Progenitor cell of endocrine pancreas (in vitro differentiated cells): Measurements from ENCODE around the gene KIF21B. TPM values are rescaled to one million over a fixed set of nuclear protein-coding genes. Genes with fewer than 3 reads are reported as not detected.

Source experiments
- DNase-seq: peaks from one replicate; pipeline ENCODE4 v3.0.0; 2021; ENCODE audit warnings: low spot score; ENCODE audit not compliant: unreplicated experiment
- H3K27ac Mint-ChIP-seq: 2 replicates; pipeline ENCODE4 v1.8.0; 2021; ENCODE audit warnings: mild to moderate bottlenecking, moderate library complexity, mixed read lengths
- H3K27me3 Mint-ChIP-seq: 2 replicates; pipeline ENCODE4 v1.8.0; 2021; ENCODE audit warnings: mixed read lengths
- H3K36me3 Mint-ChIP-seq: 2 replicates; pipeline ENCODE4 v1.8.0; 2022; ENCODE audit warnings: mixed read lengths; ENCODE audit not compliant: insufficient read depth
- H3K4me1 Mint-ChIP-seq: 2 replicates; pipeline ENCODE4 v1.8.0; 2021; ENCODE audit warnings: low read depth, mixed read lengths
- H3K4me3 Mint-ChIP-seq: 2 replicates; pipeline ENCODE4 v1.8.0; 2021; ENCODE audit warnings: low read depth, mild to moderate bottlenecking, moderate library complexity, mixed read lengths
- H3K9me3 Mint-ChIP-seq: 2 replicates; pipeline ENCODE4 v1.8.0; 2021; ENCODE audit warnings: low read depth, mixed read lengths
- total RNA-seq: library from RNA; stranded (reverse); gene quantifications from 2 replicates; pipeline ENCODE4 v1.2.1, GENCODE V29; 2021
- TF ChIP-seq, protein P1 (sequence below): fragments of 200-600 bp; sonication (generic); IDR thresholded peaks from one replicate; pipeline ENCODE4 v1.5.0; 2021; ENCODE audit warnings: antibody characterized with exemption, mild to moderate bottlenecking; ENCODE audit not compliant: unreplicated experiment

Gene KIF21B
- total RNA-seq, 1 donor from 2014 or later = 11.4 TPM

DNA sequence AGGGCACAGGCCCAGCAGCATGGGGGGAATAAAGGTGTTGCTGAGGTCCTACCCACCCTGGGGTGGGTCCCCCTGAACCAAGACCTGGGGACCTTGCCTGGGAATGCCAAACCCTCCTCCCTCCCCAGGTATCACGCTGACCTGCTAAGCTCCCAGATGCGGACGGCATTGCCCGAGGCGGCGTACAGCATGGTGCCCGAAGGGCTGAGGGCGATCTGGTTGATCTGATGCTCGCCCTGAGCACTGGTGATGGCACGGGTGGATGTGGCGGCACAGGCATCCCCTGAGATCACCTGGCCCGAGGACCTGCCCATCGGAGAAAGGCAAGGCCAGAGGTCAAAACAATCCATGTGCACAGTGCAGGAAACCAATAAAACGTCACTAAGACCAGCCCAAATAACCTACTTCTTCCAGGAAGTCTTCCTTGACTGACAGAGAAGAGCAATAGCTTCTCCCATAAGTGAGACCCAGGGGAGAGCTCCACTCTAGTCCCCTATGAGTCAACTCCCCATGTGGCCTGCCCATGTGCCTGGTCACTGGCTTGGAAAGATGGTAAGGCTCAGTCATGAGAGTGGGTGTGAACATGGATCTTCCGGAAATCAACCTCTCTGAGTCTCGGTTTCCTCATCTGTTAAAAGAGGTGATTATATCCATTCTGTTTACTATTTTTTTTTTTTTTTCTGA, 46.3 kb downstream of the KIF21B start:
- Mint-ChIP-seq H3K36me3 (peaks cover 11% of the 10 kb centered on the region), H3K4me1 (no peaks in the 10 kb centered on the region), H3K4me3 (no peak overlapping the region), H3K9me3 (no peaks in the 10 kb centered on the region), H3K27me3 (no peaks in the 10 kb centered on the region), H3K27ac (no peak overlapping the region)
- no peak for DNase-seq
- TF ChIP-seq, protein P1, sequence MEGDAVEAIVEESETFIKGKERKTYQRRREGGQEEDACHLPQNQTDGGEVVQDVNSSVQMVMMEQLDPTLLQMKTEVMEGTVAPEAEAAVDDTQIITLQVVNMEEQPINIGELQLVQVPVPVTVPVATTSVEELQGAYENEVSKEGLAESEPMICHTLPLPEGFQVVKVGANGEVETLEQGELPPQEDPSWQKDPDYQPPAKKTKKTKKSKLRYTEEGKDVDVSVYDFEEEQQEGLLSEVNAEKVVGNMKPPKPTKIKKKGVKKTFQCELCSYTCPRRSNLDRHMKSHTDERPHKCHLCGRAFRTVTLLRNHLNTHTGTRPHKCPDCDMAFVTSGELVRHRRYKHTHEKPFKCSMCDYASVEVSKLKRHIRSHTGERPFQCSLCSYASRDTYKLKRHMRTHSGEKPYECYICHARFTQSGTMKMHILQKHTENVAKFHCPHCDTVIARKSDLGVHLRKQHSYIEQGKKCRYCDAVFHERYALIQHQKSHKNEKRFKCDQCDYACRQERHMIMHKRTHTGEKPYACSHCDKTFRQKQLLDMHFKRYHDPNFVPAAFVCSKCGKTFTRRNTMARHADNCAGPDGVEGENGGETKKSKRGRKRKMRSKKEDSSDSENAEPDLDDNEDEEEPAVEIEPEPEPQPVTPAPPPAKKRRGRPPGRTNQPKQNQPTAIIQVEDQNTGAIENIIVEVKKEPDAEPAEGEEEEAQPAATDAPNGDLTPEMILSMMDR = no peak

DNA sequence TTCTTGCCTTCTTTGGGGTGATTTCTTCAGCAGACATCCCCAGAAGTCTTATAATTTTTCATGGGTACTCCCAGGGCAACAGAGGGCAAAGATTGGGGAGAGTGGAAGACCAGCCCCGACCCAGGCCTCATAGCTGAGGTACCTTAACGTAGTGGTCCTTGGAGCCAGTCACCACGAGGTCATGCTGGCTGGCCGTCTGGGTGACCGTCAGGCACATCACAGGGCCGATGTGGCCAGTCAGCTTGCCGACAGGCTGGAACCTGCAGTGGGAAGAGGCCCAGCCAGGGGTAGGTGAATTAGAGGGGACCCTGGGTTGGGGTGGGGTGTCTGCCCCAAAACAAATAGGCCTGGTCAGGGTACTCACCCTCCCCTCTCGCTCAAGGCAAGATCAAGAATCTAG, 46.9 kb downstream of the KIF21B start:
- TF ChIP-seq, protein P1 = no peak
- no peak overlapping the region for H3K4me3 Mint-ChIP-seq
- no peak for DNase-seq
- no peaks in the 10 kb centered on the region for H3K4me1 Mint-ChIP-seq
- no peaks in the 10 kb centered on the region for H3K27me3 Mint-ChIP-seq
- H3K9me3 Mint-ChIP-seq = no peaks in the 10 kb centered on the region
- peaks cover 11% of the 10 kb centered on the region for H3K36me3 Mint-ChIP-seq
- H3K27ac Mint-ChIP-seq = no peak overlapping the region

DNA sequence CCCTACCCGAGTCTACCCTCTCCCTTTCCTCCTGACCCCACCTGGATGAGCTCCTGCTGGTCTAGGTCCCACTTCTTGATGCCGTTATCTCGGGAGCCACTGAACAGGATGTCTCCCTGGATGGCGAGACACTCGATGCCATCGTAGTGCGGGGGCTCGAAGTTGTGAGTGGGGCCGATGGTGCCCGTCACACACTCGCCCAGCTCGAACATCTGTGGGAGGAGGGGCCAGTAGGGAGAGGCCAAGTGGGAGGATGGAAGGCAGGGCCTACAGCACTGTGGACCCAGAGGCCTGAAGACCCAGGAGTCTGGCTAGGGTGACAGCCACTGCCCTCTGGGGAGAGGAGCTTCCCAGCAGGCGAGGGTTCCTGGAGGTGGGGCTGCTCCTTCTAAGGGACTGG, 48.1 kb downstream of the KIF21B start:
- Mint-ChIP-seq H3K27me3 (no peaks in the 10 kb centered on the region), H3K4me1 (no peaks in the 10 kb centered on the region), H3K36me3 (peaks cover 10% of the 10 kb centered on the region), H3K27ac (no peak overlapping the region), H3K4me3 (no peak overlapping the region), H3K9me3 (no peaks in the 10 kb centered on the region)
- TF ChIP-seq, protein P1 = no peak
- no peak for DNase-seq

DNA sequence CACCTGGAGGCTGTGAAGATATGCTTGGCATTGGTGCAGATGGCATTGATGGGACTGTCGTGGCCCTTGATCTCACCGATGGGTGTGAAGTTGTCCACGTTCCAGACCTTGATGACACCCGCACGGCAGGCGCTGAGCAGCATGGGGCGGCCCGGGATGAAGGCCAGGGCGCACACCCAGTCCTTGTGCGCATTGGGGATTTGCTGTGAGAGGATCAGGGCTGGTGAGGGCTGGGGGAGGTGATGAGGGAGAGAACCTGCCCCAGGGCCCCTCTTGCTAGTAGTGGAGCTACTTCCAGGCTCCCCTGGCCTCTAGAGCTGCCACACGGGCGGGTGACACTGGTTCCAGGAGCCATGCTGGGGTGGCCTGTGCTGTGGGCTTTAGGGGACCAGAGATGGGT, 48.8 kb downstream of the KIF21B start:
- H3K4me1 Mint-ChIP-seq = no peaks in the 10 kb centered on the region
- peaks cover 2% of the 10 kb centered on the region for H3K36me3 Mint-ChIP-seq
- no peak for DNase-seq
- no peaks in the 10 kb centered on the region for H3K27me3 Mint-ChIP-seq
- no peak overlapping the region for H3K4me3 Mint-ChIP-seq
- H3K27ac Mint-ChIP-seq = no peak overlapping the region
- TF ChIP-seq, protein P1 = no peak
- no peaks in the 10 kb centered on the region for H3K9me3 Mint-ChIP-seq

DNA sequence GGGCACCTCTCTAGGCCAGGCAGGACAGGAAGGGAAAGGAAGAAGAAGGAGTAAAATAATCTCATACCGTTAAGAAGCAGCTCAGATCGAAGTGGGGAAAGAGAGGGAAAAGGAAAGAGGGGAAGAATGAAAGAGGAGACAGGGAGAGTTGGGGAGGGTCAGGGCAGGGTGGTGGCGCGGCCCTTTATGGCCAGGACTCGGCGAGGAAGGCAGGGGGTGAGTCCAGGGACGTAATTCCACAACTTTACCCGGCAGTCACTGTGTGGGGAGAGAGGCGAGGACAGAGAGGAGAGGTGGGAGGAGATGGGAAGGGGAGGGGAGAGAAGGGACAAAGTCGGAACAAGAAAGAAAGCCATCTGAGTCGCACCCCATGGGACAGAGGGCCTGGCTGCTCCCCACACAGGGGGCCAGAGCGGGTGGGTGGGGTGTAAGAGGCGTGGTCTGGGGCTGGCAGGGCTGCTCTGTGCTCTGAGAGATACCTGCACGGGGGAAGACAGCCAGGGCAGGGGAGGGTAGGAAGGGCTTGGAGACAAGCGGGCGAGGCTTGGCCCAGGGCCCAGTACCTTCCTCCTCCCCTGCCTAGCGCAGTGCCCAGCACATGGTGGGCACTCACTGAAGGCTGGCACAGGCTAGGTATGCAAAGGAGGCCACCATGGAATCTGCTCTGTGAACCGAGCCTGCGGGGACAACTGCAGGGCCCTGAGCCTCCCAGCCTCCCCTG, 49.4 kb downstream of the KIF21B start:
- Mint-ChIP-seq H3K4me1 (no peaks in the 10 kb centered on the region), H3K27me3 (no peaks in the 10 kb centered on the region), H3K36me3 (no peaks in the 10 kb centered on the region), H3K4me3 (no peak overlapping the region), H3K9me3 (no peaks in the 10 kb centered on the region), H3K27ac (no peak overlapping the region)
- TF ChIP-seq, protein P1 = no peak
- DNase-seq = no peak
